ENCODE data around the gene OGT.

GRCh38 chrX:71619986-71620385 lies 87.1 kb downstream of the OGT start:
- TF ChIP-seq CTCF (IDR thresholded peaks at IDR 0.05): no peak
- no peak for TF ChIP-seq EZH2 (IDR thresholded peaks at IDR 0.05)
